ENCODE measurements around the gene SLA2.

Gene SLA2

DNA sequence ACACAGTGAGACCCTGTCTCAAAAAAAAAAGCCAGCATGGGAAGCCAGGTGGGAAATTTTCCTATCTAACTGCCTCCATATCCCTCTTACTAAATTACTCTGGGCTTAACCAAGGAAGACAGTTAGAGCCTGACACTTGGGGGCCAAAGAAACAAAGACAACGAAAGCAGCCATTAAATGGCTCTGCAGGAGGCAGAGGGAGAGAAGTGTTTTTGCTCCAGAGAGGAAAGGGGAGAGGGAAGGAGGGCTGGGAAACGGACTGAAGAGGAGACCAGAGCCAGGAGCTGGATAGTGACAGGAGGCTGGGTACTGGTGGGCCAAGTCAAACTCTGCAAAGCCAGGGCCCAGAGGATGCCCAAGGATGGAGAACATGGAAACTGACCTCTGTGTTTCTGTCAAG, 83.3 kb downstream of the SLA2 start:
- ATAC-seq (ENCODE audit: insufficient read depth, low read depth) (no peak), DNase-seq (no peak)
- Histone ChIP-seq H3K4me2 (ENCODE audit: insufficient read depth, low read length) (no peak overlapping the region), H3K27me3 (ENCODE audit: insufficient read depth, low read length, poor library complexity) (no peaks in the 10 kb centered on the region), H3K9ac (ENCODE audit: low read depth, low read length) (no peak overlapping the region), H3K9me3 (ENCODE audit: insufficient read depth, low read length, severe bottlenecking) (peaks cover 2% of the 10 kb centered on the region), H3K79me2 (ENCODE audit: insufficient read depth, low read length) (no peaks in the 10 kb centered on the region), H3K4me1 (ENCODE audit: insufficient read depth, low read length) (no peaks in the 10 kb centered on the region), H2AFZ (ENCODE audit: low read depth, low read length) (no peak overlapping the region), H3K36me3 (ENCODE audit: insufficient read depth, low read length) (no peaks in the 10 kb centered on the region), H3K27ac (ENCODE audit: low read length) (no peak overlapping the region), H3K4me3 (ENCODE audit: low read depth in 1 of 2, low read length in 2 of 2) (no peak overlapping the region), H4K20me1 (ENCODE audit: insufficient read depth, low read length) (no peaks in the 10 kb centered on the region)
- TF ChIP-seq EZH2 (IDR thresholded peaks at IDR 0.05; ENCODE audit: borderline replicate concordance, low read depth, low read length, severe bottlenecking) = no peak
- TF ChIP-seq, protein P1, sequence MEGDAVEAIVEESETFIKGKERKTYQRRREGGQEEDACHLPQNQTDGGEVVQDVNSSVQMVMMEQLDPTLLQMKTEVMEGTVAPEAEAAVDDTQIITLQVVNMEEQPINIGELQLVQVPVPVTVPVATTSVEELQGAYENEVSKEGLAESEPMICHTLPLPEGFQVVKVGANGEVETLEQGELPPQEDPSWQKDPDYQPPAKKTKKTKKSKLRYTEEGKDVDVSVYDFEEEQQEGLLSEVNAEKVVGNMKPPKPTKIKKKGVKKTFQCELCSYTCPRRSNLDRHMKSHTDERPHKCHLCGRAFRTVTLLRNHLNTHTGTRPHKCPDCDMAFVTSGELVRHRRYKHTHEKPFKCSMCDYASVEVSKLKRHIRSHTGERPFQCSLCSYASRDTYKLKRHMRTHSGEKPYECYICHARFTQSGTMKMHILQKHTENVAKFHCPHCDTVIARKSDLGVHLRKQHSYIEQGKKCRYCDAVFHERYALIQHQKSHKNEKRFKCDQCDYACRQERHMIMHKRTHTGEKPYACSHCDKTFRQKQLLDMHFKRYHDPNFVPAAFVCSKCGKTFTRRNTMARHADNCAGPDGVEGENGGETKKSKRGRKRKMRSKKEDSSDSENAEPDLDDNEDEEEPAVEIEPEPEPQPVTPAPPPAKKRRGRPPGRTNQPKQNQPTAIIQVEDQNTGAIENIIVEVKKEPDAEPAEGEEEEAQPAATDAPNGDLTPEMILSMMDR (IDR thresholded peaks at IDR 0.05; ENCODE audit: borderline replicate concordance, extremely low read depth, low read length, poor library complexity, severe bottlenecking) = no peak

All from DND-41 (cell line).